ENCODE results near the gene UBA5.

DNA sequence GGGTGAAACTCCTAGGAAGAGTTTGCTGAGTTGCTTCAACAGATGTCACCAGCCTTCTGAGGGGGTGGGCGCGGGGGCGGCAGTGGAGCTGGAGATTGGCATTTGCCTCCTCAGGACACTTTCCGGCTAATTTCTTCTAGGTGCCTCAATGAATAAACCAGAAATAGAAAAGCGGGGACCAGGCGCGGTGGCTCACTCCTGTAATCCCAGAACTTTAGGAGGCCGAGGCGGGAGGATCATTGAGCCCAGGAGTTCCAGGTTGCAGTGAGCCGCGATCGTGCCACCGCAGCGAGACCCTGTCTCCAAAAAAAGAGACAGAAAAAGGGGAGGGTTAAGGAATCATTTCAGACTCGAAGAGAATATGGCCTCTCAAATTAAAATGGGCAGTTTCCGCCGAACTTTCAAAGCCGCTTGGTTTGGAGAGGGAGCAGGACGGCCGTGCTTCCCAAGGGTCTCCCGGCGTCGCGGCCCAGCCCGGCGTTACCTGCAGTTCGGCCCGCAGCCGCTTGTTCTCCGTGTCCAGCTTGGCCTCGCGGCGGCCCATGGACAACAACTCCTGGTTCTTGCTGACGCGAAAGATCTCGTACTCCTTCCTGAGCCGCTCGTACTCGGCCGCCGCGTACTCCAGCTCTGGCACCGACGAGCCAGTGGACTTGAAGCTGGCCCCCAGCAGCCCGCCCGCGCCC, 61.5 kb downstream of the UBA5 start:
- TF ChIP-seq, protein P1, sequence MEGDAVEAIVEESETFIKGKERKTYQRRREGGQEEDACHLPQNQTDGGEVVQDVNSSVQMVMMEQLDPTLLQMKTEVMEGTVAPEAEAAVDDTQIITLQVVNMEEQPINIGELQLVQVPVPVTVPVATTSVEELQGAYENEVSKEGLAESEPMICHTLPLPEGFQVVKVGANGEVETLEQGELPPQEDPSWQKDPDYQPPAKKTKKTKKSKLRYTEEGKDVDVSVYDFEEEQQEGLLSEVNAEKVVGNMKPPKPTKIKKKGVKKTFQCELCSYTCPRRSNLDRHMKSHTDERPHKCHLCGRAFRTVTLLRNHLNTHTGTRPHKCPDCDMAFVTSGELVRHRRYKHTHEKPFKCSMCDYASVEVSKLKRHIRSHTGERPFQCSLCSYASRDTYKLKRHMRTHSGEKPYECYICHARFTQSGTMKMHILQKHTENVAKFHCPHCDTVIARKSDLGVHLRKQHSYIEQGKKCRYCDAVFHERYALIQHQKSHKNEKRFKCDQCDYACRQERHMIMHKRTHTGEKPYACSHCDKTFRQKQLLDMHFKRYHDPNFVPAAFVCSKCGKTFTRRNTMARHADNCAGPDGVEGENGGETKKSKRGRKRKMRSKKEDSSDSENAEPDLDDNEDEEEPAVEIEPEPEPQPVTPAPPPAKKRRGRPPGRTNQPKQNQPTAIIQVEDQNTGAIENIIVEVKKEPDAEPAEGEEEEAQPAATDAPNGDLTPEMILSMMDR (IDR thresholded peaks at IDR 0.05), result peak in 1 of 3 experiments; percentile 20
- no peak for TF ChIP-seq POLR2AphosphoS5 (IDR thresholded peaks at IDR 0.05; ENCODE audit: insufficient read depth in 1 of 2, low read depth in 1 of 2)
